ENCODE results near the gene TFDP1. TPM values are rescaled to one million over a fixed set of nuclear protein-coding genes. Genes with fewer than 3 reads are reported as not detected.

Gene TFDP1
- total RNA-seq, 6 donors from 2014 or later: 23.2 to 45.2 (median 37.9) TPM

- WGBS, 2 donors: 90 to 94% methylated on average over 24 of the region's 24 CpGs
- no peak for TF ChIP-seq CTCF (IDR thresholded peaks at IDR 0.05)
- TF ChIP-seq EP300 (IDR thresholded peaks at IDR 0.05): no peak
- no peak for TF ChIP-seq POLR2AphosphoS5 (IDR thresholded peaks at IDR 0.05)
- TF ChIP-seq POLR2A (IDR thresholded peaks at IDR 0.05): no peak
- H3K9me3 ChIP-seq: no peaks in the 10 kb centered on the region
- H3K36me3 ChIP-seq: no peaks in the 10 kb centered on the region
- ATAC-seq (ENCODE audit: low FRiP score in 2 of 2) (no peak), DNase-seq (peak in 1 of 2 donors; percentile 19)
- no peak overlapping the region for H3K4me3 ChIP-seq
- peaks cover 0 to 5% (median 2%) of the 10 kb centered on the region in 4 donors for H3K4me1 ChIP-seq
- H3K27me3 ChIP-seq: no peaks in the 10 kb centered on the region
- H3K27ac ChIP-seq: no peak overlapping the region
Observed at GRCh38 chr13:113652404-113653263, 68.1 kb downstream of the TFDP1 start.

GRCh38 chr13:113653264-113654174 is 69.0 kb downstream of the TFDP1 start:
- Histone ChIP-seq H3K4me3 (no peak overlapping the region), H3K27me3 (no peaks in the 10 kb centered on the region), H3K36me3 (no peaks in the 10 kb centered on the region), H3K9me3 (no peaks in the 10 kb centered on the region), H3K27ac (no peak overlapping the region), H3K4me1 (peaks cover 0 to 5% (median 0%) of the 10 kb centered on the region in 4 donors)
- DNase-seq: peak; percentile 12 to 60
- ATAC-seq (ENCODE audit: low FRiP score in 2 of 2): no peak
- 59 to 61% methylated on average over 24 of the region's 24 CpGs for WGBS, 2 donors
- TF ChIP-seq POLR2AphosphoS5 (IDR thresholded peaks at IDR 0.05) (no peak), POLR2A (IDR thresholded peaks at IDR 0.05) (no peak), EP300 (IDR thresholded peaks at IDR 0.05) (no peak), CTCF (IDR thresholded peaks at IDR 0.05) (no peak)

GRCh38 chr13:113654175-113654560 is 69.6 kb downstream of the TFDP1 start:
- H3K36me3 ChIP-seq: no peaks in the 10 kb centered on the region
- ATAC-seq (ENCODE audit: low FRiP score in 2 of 2): no peak
- DNase-seq: peak in 1 of 2 donors; percentile 6
- H3K9me3 ChIP-seq: no peaks in the 10 kb centered on the region
- H3K27me3 ChIP-seq: no peaks in the 10 kb centered on the region
- no peak overlapping the region for H3K27ac ChIP-seq
- peaks cover 0 to 5% (median 0%) of the 10 kb centered on the region in 4 donors for H3K4me1 ChIP-seq
- 66 to 77% methylated on average over 9 of the region's 9 CpGs for WGBS, 2 donors
- H3K4me3 ChIP-seq: no peak overlapping the region
- TF ChIP-seq EP300 (IDR thresholded peaks at IDR 0.05) (no peak), CTCF (IDR thresholded peaks at IDR 0.05) (no peak), POLR2A (IDR thresholded peaks at IDR 0.05) (no peak), POLR2AphosphoS5 (IDR thresholded peaks at IDR 0.05) (no peak)

- no peak overlapping the region for H3K4me3 ChIP-seq
- peak; percentile 14 to 71 for DNase-seq
Observed at GRCh38 chr13:113654591-113655345, 70.2 kb downstream of the TFDP1 start.

More at GRCh38 chr13:113654591-113655345, 70.2 kb downstream of the TFDP1 start:
- no peaks in the 10 kb centered on the region for H3K27me3 ChIP-seq
- H3K9me3 ChIP-seq: no peaks in the 10 kb centered on the region
- H3K27ac ChIP-seq: no peak overlapping the region
- ATAC-seq (ENCODE audit: low FRiP score in 2 of 2): no peak
- peaks cover 0 to 5% (median 0%) of the 10 kb centered on the region in 4 donors for H3K4me1 ChIP-seq
- H3K36me3 ChIP-seq: no peaks in the 10 kb centered on the region
- WGBS, 2 donors: 87 to 95% methylated on average over 26 to 38 of the region's 39 CpGs
- no peak for TF ChIP-seq EP300 (IDR thresholded peaks at IDR 0.05)
- TF ChIP-seq POLR2A (IDR thresholded peaks at IDR 0.05): no peak
- TF ChIP-seq CTCF (IDR thresholded peaks at IDR 0.05): no peak
- no peak for TF ChIP-seq POLR2AphosphoS5 (IDR thresholded peaks at IDR 0.05)
